T-helper 17 cell (primary cell): ENCODE data around the gene ROR1. TPM values are rescaled to one million over a fixed set of nuclear protein-coding genes. Genes with fewer than 3 reads are reported as not detected.

Experiments
- ATAC-seq: fragments of 150-1000 bp; cut with Tn5 transposase; 2 replicates; pipeline ENCODE4 v1.10.0; 2021; ENCODE audit warnings: mild to moderate bottlenecking, moderate library complexity
- DNase-seq, 3 donors: peaks; one replicate each; pipeline versions ENCODE4 v3.0.0 to v3.0.0-alpha.2; 2020 to 2021
- H3K9me3 ChIP-seq: one replicate; pipeline ENCODE4 v1.7.0; 2013; ENCODE audit warnings: low read length, mild to moderate bottlenecking; ENCODE audit not compliant: control insufficient read depth, poor library complexity, severe bottlenecking
- H3K27ac Mint-ChIP-seq: one replicate; pipeline ENCODE4 v1.8.0; 2022; ENCODE audit warnings: mild to moderate bottlenecking, moderate library complexity, mixed read lengths
- H3K27me3 Mint-ChIP-seq: one replicate; pipeline ENCODE4 v1.8.0; 2022; ENCODE audit warnings: mixed read lengths
- H3K36me3 Mint-ChIP-seq: one replicate; pipeline ENCODE4 v1.8.0; 2022; ENCODE audit warnings: low read depth, mixed read lengths
- H3K4me1 Mint-ChIP-seq: one replicate; pipeline ENCODE4 v1.8.0; 2022; ENCODE audit warnings: mild to moderate bottlenecking, mixed read lengths
- H3K4me3 Mint-ChIP-seq: one replicate; pipeline ENCODE4 v1.8.0; 2022; ENCODE audit warnings: mild to moderate bottlenecking, moderate library complexity, mixed read lengths
- total RNA-seq, 4 donors: library from RNA in 2 of 4; stranded (reverse) in 2 of 4; gene quantifications; one replicate each; pipeline ENCODE4 v1.2.3 and lab custom pipeline; 2022 to 2026

Gene ROR1
- total RNA-seq, 2 donors from 2014 or later = not detected

DNA sequence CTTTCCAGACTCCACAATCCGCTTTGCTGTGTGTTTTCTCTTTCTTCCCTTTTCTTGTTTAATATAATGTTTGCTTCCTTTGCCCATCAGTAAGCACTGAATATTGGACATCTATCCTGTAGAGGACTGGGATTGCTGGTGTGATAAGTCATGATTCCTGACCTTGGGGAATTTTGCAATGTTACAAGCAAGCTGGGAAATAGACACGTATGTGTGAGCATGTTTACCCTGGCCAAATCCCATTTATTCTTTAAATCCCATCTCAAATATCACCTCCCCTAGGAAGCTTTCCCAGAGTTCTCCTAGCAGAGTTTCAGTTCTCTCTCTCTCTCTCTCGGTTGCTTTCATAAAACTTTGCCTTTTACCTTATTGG is 155.3 kb downstream of the ROR1 start:
- Mint-ChIP-seq H3K4me1 (no peaks in the 10 kb centered on the region), H3K36me3 (no peaks in the 10 kb centered on the region), H3K4me3 (no peak overlapping the region), H3K27ac (no peak overlapping the region), H3K27me3 (peaks cover 10% of the 10 kb centered on the region)
- ATAC-seq (no peak), DNase-seq (no peak)
- H3K9me3 ChIP-seq = no peaks in the 10 kb centered on the region

DNA sequence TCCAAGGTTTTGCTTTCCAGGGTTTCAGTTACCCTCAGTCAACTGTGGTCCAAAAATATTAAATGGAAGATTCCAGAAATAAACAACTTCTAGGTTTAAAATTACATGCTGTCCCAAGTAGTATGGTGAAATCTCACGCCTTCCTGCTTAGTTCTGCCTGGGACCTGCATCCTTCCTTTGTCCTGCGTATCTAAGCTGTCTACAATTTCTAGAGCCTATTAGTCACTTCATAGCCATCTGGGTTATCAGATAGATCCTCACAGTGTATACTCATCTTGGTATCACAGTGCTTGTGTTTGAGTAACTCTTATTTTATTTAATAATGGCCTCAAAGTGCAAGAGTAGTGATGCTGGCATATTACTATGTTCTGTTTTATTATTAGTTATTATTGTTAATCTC is 157.7 kb downstream of the ROR1 start:
- no peaks in the 10 kb centered on the region for H3K4me1 Mint-ChIP-seq
- ATAC-seq = no peak
- DNase-seq = no peak
- H3K36me3 Mint-ChIP-seq = no peaks in the 10 kb centered on the region
- H3K27me3 Mint-ChIP-seq = peaks cover 10% of the 10 kb centered on the region
- no peak overlapping the region for H3K27ac Mint-ChIP-seq
- H3K9me3 ChIP-seq = no peaks in the 10 kb centered on the region
- H3K4me3 Mint-ChIP-seq = no peak overlapping the region

DNA sequence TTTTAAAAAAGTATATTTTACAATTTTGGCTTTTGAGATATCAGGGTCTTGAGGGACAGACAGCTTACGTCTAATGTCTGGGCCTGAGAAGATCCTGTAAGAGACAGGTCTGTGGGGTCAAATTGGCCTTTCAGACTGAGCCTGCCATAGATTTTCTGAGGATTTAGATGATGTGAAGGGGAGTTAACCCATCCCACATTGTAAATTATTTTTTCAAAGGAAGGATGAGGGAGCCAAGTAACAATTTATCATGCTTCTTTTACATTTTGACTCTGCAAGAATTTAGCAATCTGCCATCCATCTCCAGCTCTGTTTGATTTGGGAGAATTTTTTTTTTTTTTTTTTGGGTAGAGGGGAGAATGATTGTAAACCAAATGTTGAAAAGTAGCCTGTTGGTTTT is 160.9 kb downstream of the ROR1 start:
- H3K4me1 Mint-ChIP-seq = peaks cover 2% of the 10 kb centered on the region
- H3K27ac Mint-ChIP-seq = no peak overlapping the region
- ATAC-seq (no peak), DNase-seq (no peak)
- no peaks in the 10 kb centered on the region for H3K9me3 ChIP-seq
- peaks cover 7% of the 10 kb centered on the region for H3K27me3 Mint-ChIP-seq
- H3K36me3 Mint-ChIP-seq = no peaks in the 10 kb centered on the region
- H3K4me3 Mint-ChIP-seq = no peak overlapping the region

DNA sequence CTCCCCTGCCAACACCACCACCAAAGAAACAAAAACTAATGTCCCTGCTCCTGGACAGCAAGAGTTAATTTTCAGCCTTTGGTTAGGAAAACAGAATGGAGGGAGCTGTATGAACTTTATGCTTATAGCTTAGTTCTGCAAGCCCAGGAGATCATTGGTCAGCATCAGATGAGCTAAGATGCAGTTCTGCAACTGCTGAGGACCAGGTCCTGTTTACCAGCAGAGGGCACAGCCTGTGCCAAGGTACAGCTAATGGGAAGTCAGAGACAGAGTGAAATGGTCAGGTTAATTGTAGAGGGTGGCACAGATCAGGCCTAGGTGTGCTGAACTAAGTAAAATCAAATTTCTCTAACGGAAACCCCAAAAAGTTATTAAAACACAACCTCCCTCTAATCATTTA is 161.3 kb downstream of the ROR1 start:
- no peak overlapping the region for H3K27ac Mint-ChIP-seq
- DNase-seq = no peak
- no peaks in the 10 kb centered on the region for H3K36me3 Mint-ChIP-seq
- peaks cover 2% of the 10 kb centered on the region for H3K4me1 Mint-ChIP-seq
- H3K27me3 Mint-ChIP-seq = peaks cover 11% of the 10 kb centered on the region
- H3K4me3 Mint-ChIP-seq = no peak overlapping the region
- no peaks in the 10 kb centered on the region for H3K9me3 ChIP-seq
- no peak for ATAC-seq

DNA sequence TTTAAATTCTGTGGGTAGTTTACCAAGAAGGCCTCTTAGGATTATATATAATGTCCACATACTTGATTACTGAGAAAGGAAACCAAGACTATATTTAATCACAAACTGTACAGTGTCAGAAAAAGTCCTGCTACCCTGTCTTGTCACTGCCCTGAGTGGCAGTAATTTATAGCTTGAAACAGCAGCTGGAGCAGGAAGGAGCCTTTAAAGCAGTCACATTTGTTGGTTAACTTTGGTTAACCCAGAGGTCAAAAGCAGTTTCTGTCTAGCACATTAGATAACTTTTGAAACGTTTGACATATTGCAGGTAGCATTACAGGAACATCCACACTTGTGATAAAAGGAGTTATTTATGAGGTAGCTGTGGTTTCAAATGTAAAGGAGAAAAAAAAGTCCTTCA is 161.7 kb downstream of the ROR1 start:
- H3K36me3 Mint-ChIP-seq = no peaks in the 10 kb centered on the region
- H3K4me1 Mint-ChIP-seq = peaks cover 2% of the 10 kb centered on the region
- no peak overlapping the region for H3K4me3 Mint-ChIP-seq

DNA sequence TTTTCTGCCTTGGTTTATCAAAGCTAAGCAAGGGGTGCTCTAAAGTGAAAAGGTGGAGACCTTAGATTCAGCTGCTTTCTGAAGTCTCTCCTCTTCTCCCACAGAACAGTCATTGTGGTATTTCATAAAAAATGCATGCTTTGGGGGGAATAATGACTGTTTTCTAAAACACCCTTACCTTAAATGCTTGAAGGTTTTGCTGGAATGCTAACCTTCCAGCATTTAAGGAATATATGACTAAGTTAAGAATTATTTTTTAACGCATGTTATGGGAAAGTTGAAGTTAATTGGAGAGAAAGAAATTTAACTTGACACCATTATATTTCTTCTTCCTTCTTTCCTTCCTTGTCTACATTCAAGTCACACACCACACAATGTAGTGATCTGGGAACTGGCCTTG is 162.5 kb downstream of the ROR1 start:
- H3K36me3 Mint-ChIP-seq = no peaks in the 10 kb centered on the region
- DNase-seq = no peak
- no peak for ATAC-seq
- peaks cover 2% of the 10 kb centered on the region for H3K4me1 Mint-ChIP-seq
- no peaks in the 10 kb centered on the region for H3K9me3 ChIP-seq
- H3K27me3 Mint-ChIP-seq = peaks cover 14% of the 10 kb centered on the region
- no peak overlapping the region for H3K27ac Mint-ChIP-seq
- H3K4me3 Mint-ChIP-seq = no peak overlapping the region

More for the DNA sequence above, 161.7 kb downstream of the ROR1 start:
- Mint-ChIP-seq H3K27ac (no peak overlapping the region), H3K27me3 (peaks cover 12% of the 10 kb centered on the region)
- ATAC-seq (no peak), DNase-seq (no peak)
- H3K9me3 ChIP-seq = no peaks in the 10 kb centered on the region

DNA sequence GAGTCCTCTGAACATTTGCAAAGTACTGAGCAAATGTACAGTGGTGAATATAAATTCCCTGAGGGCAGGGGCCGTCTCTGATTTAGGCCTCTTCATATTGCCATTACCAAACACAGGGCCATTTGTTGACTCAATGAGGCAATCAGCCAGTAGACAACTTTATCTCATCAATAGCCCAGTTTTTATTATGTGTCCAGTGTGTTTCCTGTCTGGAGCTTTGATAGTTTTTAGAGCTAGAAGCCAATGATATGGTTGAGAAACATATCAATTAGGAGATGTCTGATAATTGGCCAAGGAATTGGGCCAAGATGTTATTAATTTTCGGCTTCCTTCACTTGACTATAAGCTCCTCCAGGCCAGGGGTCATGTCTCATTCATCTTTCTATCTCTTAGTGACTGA is 163.0 kb downstream of the ROR1 start:
- no peaks in the 10 kb centered on the region for H3K9me3 ChIP-seq
- DNase-seq = no peak
- no peaks in the 10 kb centered on the region for H3K36me3 Mint-ChIP-seq
- H3K27ac Mint-ChIP-seq = no peak overlapping the region
- no peak overlapping the region for H3K4me3 Mint-ChIP-seq
- peaks cover 2% of the 10 kb centered on the region for H3K4me1 Mint-ChIP-seq
- ATAC-seq = no peak
- peaks cover 20% of the 10 kb centered on the region for H3K27me3 Mint-ChIP-seq

DNA sequence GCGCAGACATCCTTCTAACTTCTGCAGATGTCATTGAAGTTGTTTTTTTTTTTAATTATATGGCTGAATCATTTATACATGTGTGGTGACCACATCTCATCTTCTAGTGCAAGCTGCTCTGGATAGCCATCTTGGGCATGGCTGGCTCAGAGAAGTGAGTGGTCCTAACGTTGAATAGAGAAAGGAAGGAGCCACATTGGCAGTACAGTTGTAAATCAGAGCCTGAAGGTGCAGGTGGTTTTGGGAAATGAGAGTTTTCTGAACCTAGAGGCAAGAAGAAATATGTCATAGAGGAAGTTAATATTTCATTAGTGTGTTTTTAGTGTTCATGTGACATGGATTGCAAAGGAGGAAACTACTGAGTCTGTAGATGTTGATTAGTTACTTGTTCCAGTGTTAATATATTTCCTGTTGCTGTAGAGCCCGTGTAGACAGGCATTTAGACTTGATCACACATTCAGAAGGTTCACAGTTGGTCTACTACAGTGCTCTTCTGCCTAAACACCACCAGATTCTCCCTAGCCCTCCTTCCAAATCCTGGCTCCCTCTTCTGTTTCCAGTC is 163.7 kb downstream of the ROR1 start:
- Mint-ChIP-seq H3K27ac (no peak overlapping the region), H3K36me3 (no peaks in the 10 kb centered on the region), H3K27me3 (peaks cover 27% of the 10 kb centered on the region), H3K4me3 (no peak overlapping the region), H3K4me1 (peaks cover 2% of the 10 kb centered on the region)
- DNase-seq (no peak), ATAC-seq (no peak)
- no peaks in the 10 kb centered on the region for H3K9me3 ChIP-seq

DNA sequence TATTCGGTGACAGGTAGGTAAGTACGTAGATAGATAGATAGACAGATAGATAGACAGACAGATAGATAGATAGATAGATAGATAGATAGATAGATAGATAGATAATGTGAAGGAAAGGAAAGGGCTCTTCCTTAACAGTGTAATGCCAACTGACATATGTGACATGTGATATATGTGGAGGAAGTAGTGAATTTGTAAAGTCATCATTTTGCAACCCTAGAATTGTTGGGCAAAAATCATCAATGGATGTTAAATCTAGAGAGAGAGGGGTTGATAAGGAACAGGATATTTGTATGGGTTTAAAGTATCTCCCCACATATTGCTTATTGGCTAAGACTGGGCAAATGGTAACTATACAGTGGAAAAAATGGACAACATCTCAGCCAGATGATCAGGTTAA is 166.6 kb downstream of the ROR1 start:
- Mint-ChIP-seq H3K4me3 (no peak overlapping the region), H3K27ac (no peak overlapping the region), H3K27me3 (peaks cover 30% of the 10 kb centered on the region), H3K4me1 (peaks cover 2% of the 10 kb centered on the region), H3K36me3 (no peaks in the 10 kb centered on the region)
- ATAC-seq = no peak
- H3K9me3 ChIP-seq = no peaks in the 10 kb centered on the region
- no peak for DNase-seq

DNA sequence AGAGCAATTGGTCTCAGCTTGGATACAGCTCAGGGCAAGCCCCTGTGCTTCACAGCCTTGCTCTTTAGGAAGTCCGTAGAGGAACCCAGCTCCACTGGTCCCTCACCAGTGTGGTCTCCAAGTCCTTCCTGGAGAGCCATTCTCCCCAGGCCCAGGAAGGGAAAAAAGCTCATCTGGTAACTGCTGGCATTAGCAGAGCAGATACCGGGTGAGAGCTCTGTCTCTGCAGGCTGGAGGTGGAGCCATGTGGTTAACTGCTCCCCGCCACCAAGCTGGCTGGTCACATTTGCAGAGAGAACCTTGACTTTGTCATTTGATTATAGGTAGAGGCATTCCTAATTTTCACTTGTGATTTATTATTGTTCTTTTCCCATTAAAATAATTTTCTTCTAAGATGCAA is 169.6 kb downstream of the ROR1 start:
- Mint-ChIP-seq H3K36me3 (no peaks in the 10 kb centered on the region), H3K4me3 (no peak overlapping the region), H3K27ac (no peak overlapping the region), H3K4me1 (no peaks in the 10 kb centered on the region), H3K27me3 (peaks cover 33% of the 10 kb centered on the region)
- ATAC-seq (no peak), DNase-seq (no peak)
- no peaks in the 10 kb centered on the region for H3K9me3 ChIP-seq

DNA sequence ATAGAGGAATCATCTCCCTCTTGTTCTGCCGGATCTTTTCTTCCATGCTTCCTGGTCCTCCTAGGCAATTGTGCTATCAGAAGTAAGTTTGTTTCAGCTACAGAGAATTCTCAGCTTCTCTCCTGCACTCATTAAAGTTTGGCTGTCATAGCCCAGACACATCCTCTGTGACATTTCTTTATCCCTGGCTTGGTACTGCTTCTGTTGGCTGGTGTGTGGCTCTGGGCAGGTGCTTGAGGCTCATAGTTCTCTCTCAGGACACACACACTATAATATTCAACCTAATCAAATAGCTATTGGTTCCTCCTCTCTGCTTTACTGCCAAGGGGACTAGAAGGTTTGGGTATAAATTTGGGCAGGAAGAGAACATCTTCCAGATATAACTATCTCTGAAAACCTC is 172.1 kb downstream of the ROR1 start:
- no peak overlapping the region for H3K4me3 Mint-ChIP-seq
- ATAC-seq (no peak), DNase-seq (no peak)
- no peaks in the 10 kb centered on the region for H3K36me3 Mint-ChIP-seq
- peaks cover 25% of the 10 kb centered on the region for H3K27me3 Mint-ChIP-seq
- H3K27ac Mint-ChIP-seq = no peak overlapping the region
- no peaks in the 10 kb centered on the region for H3K4me1 Mint-ChIP-seq
- no peaks in the 10 kb centered on the region for H3K9me3 ChIP-seq

DNA sequence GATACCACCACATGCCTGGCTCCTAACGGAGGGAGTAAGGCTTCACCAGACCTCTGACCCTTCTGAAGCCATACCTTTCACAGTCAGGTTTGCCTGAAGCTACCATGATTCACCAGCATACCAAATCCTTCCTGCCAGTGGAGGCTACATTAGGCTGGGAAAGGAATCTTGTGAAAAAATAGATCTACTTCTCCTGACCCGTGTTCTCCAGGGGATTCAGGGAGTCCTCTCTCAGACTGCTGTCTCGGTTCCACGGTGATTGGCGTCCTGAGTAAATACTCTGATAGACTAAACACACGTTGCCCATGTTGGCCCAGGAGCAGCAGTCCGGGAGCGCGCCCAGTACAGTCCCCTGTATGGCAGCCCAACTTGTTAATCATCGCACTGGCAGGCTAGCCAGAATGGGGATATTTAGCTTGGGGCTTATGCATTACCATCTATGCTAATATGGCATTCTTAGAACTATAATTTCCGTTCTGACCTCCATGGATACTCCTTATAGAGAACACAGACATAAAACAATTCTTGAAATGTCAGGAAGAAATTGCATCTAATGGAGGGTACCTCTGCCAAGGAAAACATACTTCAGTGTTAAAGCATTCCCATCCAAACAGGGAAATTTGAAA is 173.2 kb downstream of the ROR1 start:
- Mint-ChIP-seq H3K4me3 (no peak overlapping the region), H3K36me3 (no peaks in the 10 kb centered on the region), H3K4me1 (no peaks in the 10 kb centered on the region), H3K27me3 (peaks cover 20% of the 10 kb centered on the region), H3K27ac (no peak overlapping the region)
- ATAC-seq (no peak), DNase-seq (no peak)
- H3K9me3 ChIP-seq = no peaks in the 10 kb centered on the region

DNA sequence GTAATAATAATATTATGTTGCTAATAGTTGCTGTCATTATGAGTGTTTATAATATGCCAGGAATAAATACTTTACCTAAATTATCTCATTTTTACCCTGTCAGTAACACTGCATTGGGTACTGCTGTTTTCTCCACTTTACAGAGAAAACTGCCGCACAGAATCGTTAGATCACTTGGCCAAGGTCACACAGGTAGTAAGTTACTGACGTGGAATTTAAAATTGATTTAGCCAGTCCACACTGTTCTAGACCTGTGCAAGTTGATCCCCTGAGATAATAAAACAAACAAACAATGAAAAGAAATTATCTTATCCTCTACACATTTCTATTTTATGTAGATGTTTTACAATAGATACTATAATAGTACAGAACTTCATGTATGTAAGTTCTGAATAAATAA is 174.1 kb downstream of the ROR1 start:
- DNase-seq = no peak
- Mint-ChIP-seq H3K27me3 (peaks cover 23% of the 10 kb centered on the region), H3K27ac (no peak overlapping the region), H3K36me3 (no peaks in the 10 kb centered on the region), H3K4me3 (no peak overlapping the region), H3K4me1 (no peaks in the 10 kb centered on the region)
- ATAC-seq = no peak
- no peaks in the 10 kb centered on the region for H3K9me3 ChIP-seq

DNA sequence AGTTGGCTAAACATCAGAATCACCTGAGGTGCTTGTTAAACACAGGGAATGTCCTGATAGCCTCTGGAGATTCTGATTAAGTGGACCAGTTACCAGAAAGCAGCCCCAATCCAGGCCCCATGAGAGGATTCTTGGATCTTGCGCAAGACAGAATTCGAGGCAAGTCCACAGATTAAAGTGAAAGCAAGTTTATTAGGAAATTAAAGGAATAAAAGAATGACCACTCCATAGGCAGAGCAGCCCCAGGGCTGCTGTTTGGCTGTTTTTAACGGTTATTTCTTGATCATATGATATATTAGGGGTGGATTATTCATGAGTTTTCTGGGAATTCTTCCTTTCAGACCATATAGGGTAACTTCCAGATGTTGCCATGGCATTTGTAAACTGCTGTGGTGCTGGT is 176.2 kb downstream of the ROR1 start:
- H3K9me3 ChIP-seq = no peaks in the 10 kb centered on the region
- H3K27ac Mint-ChIP-seq = no peak overlapping the region
- no peak overlapping the region for H3K4me3 Mint-ChIP-seq
- peaks cover 23% of the 10 kb centered on the region for H3K27me3 Mint-ChIP-seq
- no peaks in the 10 kb centered on the region for H3K4me1 Mint-ChIP-seq
- H3K36me3 Mint-ChIP-seq = no peaks in the 10 kb centered on the region
- ATAC-seq (no peak), DNase-seq (no peak)
